ENCODE results near the gene SDK1.
"Not testable (repeated sequence)": the region's sequence is repeated elsewhere in the genome, so short reads cannot be mapped to it uniquely, and the experiment has no call there.

DNA sequence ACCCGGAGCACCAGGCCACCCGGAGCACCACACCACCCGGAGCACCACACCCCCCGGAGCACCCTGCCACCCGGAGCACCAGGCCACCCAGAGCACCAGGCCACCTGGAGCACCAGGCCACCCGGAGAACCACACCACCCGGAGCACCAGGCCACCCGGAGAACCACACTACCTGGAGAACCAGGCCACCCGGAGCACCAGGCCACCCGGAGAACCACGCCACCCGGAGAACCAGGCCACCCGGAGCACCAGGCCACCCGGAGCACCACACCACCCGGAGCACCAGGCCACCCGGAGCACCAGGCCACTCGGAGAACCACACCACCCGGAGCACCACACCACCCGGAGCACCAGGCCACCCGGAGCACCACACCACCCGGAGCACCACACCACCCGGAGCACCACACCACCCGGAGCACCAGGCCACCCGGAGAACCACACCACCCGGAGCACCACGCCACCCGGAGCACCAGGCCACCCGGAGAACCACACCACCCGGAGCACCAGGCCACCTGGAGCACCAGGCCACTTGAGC is 916.1 kb downstream of the SDK1 start:
- TF ChIP-seq BHLHE40, HDGF (IDR thresholded peaks at IDR 0.05; ENCODE audit: borderline replicate concordance): not testable (repeated sequence)
